GM12878 (cell line): ENCODE measurements around the gene MINDY3. TPM values are rescaled to one million over a fixed set of nuclear protein-coding genes. Genes with fewer than 3 reads are reported as not detected.

Experiments used
- ATAC-seq: fragments of 200-7000 bp; cut with Tn5 transposase; 3 replicates; pipeline ENCODE4 v1.9.1; 2020; ENCODE audit warnings: mild to moderate bottlenecking, moderate library complexity
- BruUV-seq: library from RNA; stranded (reverse); fragments of 400-500 nt; replicated peaks from 2 replicates; lab custom pipeline; 2021; lab: Mats Ljungman, UMichigan
- CTCF ChIA-PET: fragments of 300-600 bp; sonication (Branson Sonifier 250); formaldehyde crosslinking; extraction: SDS; loops from one replicate; lab custom pipeline; 2021; ENCODE audit warnings: inconsistent platforms; lab: Yijun Ruan, JAX
- POLR2A ChIA-PET: fragments of 350-600 bp; formaldehyde crosslinking; extraction: SDS; loops from one replicate; lab custom pipeline; 2021; ENCODE audit warnings: inconsistent platforms; lab: Charles Lee
- RAD21 ChIA-PET: fragments of 300-600 bp; sonication (Branson Sonifier 250); formaldehyde crosslinking; loops from one replicate; lab custom pipeline; 2023; ENCODE audit warnings: antibody characterized with exemption; ENCODE audit not compliant: unreplicated experiment; lab: Charles Lee
- SMC1A ChIA-PET: fragments of 300-600 bp; sonication (Branson Sonifier 250); formaldehyde crosslinking; loops from one replicate; lab custom pipeline; 2023; ENCODE audit not compliant: unreplicated experiment, uncharacterized antibody; lab: Charles Lee
- DNase-seq: peaks from one replicate; pipeline ENCODE4 v3.0.0-alpha.2; 2011; ENCODE audit warnings: low read depth, low spot score
- FAIRE-seq: peaks from 3 replicates; lab custom pipeline; 2011; peaks lifted over from hg19 to GRCh38; lab: Jason Lieb, UNC
- H2AFZ ChIP-seq: 2 replicates; pipeline ENCODE4 v1.6.0; 2011; ENCODE audit warnings: low read depth, low read length, control low read depth; ENCODE audit not compliant: control insufficient read depth
- H3K27ac ChIP-seq: 2 replicates; pipeline ENCODE4 v1.5.1; 2011; ENCODE audit warnings: control low read depth; ENCODE audit not compliant: control insufficient read depth, insufficient read depth
- H3K27me3 ChIP-seq, 2 experiments: replicated peaks in 1 of 2; 2 replicates each; pipeline versions ENCODE4 v1.6.0 to v1.6.1; 2011; ENCODE audit warnings: low read length in 1 of 2; ENCODE audit not compliant: control insufficient read depth in 2 of 2, insufficient read depth in 2 of 2
- H3K36me3 ChIP-seq, 2 experiments: 2 replicates each; pipeline ENCODE4 v1.5.1; 2011; ENCODE audit warnings: low read length in 1 of 2; ENCODE audit not compliant: control insufficient read depth in 2 of 2, insufficient read depth in 2 of 2
- H3K4me1 ChIP-seq: 2 replicates; pipeline ENCODE4 v1.6.1; 2011; ENCODE audit warnings: mild to moderate bottlenecking, low read length, moderate library complexity, mixed read lengths; ENCODE audit not compliant: control insufficient read depth, insufficient read depth
- H3K4me2 ChIP-seq: 2 replicates; pipeline ENCODE4 v1.6.0; 2011; ENCODE audit warnings: control low read depth; ENCODE audit not compliant: control insufficient read depth, insufficient read depth
- H3K4me3 ChIP-seq: fragments of 200-600 bp; sonication (generic); 2 replicates; pipeline ENCODE4 v1.5.1; 2016
- H3K79me2 ChIP-seq: 2 replicates; pipeline ENCODE4 v1.6.0; 2011; ENCODE audit warnings: low read length; ENCODE audit not compliant: control insufficient read depth, insufficient read depth
- H3K9ac ChIP-seq: 2 replicates; pipeline ENCODE4 v1.8.0; 2011; ENCODE audit warnings: low read length, control low read depth, mixed read lengths; ENCODE audit not compliant: control insufficient read depth, insufficient read depth
- H3K9me3 ChIP-seq: replicated peaks from 3 replicates; pipeline ENCODE4 v1.5.1; 2011; ENCODE audit warnings: mild to moderate bottlenecking, low read length; ENCODE audit not compliant: control insufficient read depth, insufficient read depth
- H4K20me1 ChIP-seq: 2 replicates; pipeline ENCODE4 v1.6.0; 2011; ENCODE audit not compliant: control insufficient read depth, insufficient read depth
- CUX1 ChIP-seq: IDR thresholded peaks from 2 replicates; pipeline ENCODE4 v1.6.1; 2012; ENCODE audit warnings: improper control_type of control experiment, low read depth, low read length; ENCODE audit not compliant: insufficient replicate concordance
- EED ChIP-seq: sonication (generic); IDR thresholded peaks from 2 replicates; pipeline ENCODE4 v1.6.1; 2016; ENCODE audit warnings: antibody characterized with exemption, low read depth
- HCFC1 ChIP-seq: fragments of 150-350 bp; IDR thresholded peaks from 2 replicates; pipeline ENCODE4 v1.6.1; 2014; ENCODE audit warnings: low read length
- LARP7 ChIP-seq: fragments of 450-650 bp; IDR thresholded peaks from 2 replicates; pipeline ENCODE4 v1.6.1; 2017; ENCODE audit warnings: mild to moderate bottlenecking
- MLLT1 ChIP-seq: fragments of 450-650 bp; IDR thresholded peaks from 2 replicates; pipeline ENCODE4 v1.6.1; 2016; ENCODE audit warnings: mild to moderate bottlenecking
- NBN ChIP-seq: fragments of 450-650 bp; IDR thresholded peaks from 2 replicates; pipeline ENCODE4 v1.6.1; 2016
- NFXL1 ChIP-seq: fragments of 450-650 bp; IDR thresholded peaks from 2 replicates; pipeline ENCODE4 v1.6.1; 2017; ENCODE audit warnings: antibody characterized with exemption, mild to moderate bottlenecking, borderline replicate concordance
- NR2C2 ChIP-seq: IDR thresholded peaks from 2 replicates; pipeline ENCODE4 v1.6.1; 2011; ENCODE audit warnings: borderline replicate concordance, low read depth; ENCODE audit not compliant: control insufficient read depth, insufficient read length
- SMC3 ChIP-seq: IDR thresholded peaks from 2 replicates; pipeline ENCODE4 v1.6.1; 2011; ENCODE audit warnings: low read length, improper control_type of control experiment, borderline replicate concordance
- SRF ChIP-seq, 2 experiments: IDR thresholded peaks; 2 replicates each; pipeline ENCODE4 v1.6.1; 2011; ENCODE audit warnings: low read depth in 2 of 2, low read length in 2 of 2, mild to moderate bottlenecking in 1 of 2, moderate library complexity in 1 of 2
- TAF1 ChIP-seq: IDR thresholded peaks from 2 replicates; pipeline ENCODE4 v1.6.1; 2011; ENCODE audit warnings: mild to moderate bottlenecking, low read depth, low read length, borderline replicate concordance
- TCF3 ChIP-seq: IDR thresholded peaks from 2 replicates; pipeline ENCODE4 v1.6.1; 2012; ENCODE audit warnings: low read depth, mild to moderate bottlenecking, low read length, borderline replicate concordance; ENCODE audit not compliant: insufficient read depth
- ZNF217 ChIP-seq: fragments of 450-650 bp; IDR thresholded peaks from 2 replicates; pipeline ENCODE4 v1.6.1; 2017; ENCODE audit warnings: antibody characterized with exemption, mild to moderate bottlenecking
- ZNF592 ChIP-seq: fragments of 450-650 bp; IDR thresholded peaks from 2 replicates; pipeline ENCODE4 v1.6.1; 2017; ENCODE audit warnings: mild to moderate bottlenecking, moderate library complexity
- WGBS: methylation state at CpG from one replicate; pipeline ENCODE4 v1.1.6; 2016; ENCODE audit warnings: low lambda C conversion rate; ENCODE audit not compliant: insufficient replicate concordance, insufficient coverage; ENCODE audit errors: missing lambda C conversion rate; 5-methylcytosine and 5-hydroxymethylcytosine counted together
- in situ Hi-C: fragments of 300-500 bp; cut with MboI; formaldehyde crosslinking; loops from 9 replicates; pipeline ENCODE4 v1.14.3; 2018; ENCODE audit warnings: mixed read lengths
- intact Hi-C: fragments of 100-400 bp; cut with micrococcal nuclease; formaldehyde crosslinking; loops from one replicate; pipeline ENCODE4 v1.14.2; 2022; ENCODE audit not compliant: unreplicated experiment
- polyA plus RNA-seq, 11 experiments: library from polyadenylated mRNA; depleted of rRNA in 4 of 11; unstranded in 6 of 11; stranded (reverse) in 5 of 11; fragments of >200 nt; fragmentation: Nextera tagmentation in 4 of 11; fragmentation: Illumina TruSeq in 1 of 11; extraction: Ambion mirVana in 4 of 11; extraction: Trizol in 1 of 11; gene quantifications; 1 replicate in 1 of 11; 2 replicates in 10 of 11; pipeline versions ENCODE4 v1.2.1 to v1.2.3, GENCODE V29; 2011 to 2016; ENCODE audit warnings: inconsistent platforms in 2 of 11, missing spikeins in 2 of 11, low read depth in 1 of 11
- total RNA-seq, 4 experiments: library from RNA; depleted of rRNA in 3 of 4; stranded (reverse); fragments of >200 nt in 3 of 4; fragmentation: Illumina TruSeq in 1 of 4; extraction: Trizol in 1 of 4; gene quantifications; 2 replicates each; pipeline versions ENCODE4 v1.2.1 to v1.2.3, GENCODE V29; 2013 to 2021

The MINDY3 gene
- total and polyA plus RNA-seq, 10 of the 15 experiments (the other 5 are each of a cell fraction or from before 2014, with no cell fraction given) = 12.0 to 23.6 (median 15.7) TPM

- POLR2A ChIA-PET = no interaction called here
- no peak for FAIRE-seq
- H3K79me2 ChIP-seq = no peaks in the 10 kb centered on the region
- RAD21 ChIA-PET = no interaction called here
- H3K9me3 ChIP-seq = no peaks in the 10 kb centered on the region
- in situ Hi-C loops (no loop called here), intact Hi-C loops (no loop called here)
- DNase-seq = no peak
- no peaks in the 10 kb centered on the region for H3K27me3 ChIP-seq
- no peaks in the 10 kb centered on the region for H4K20me1 ChIP-seq
- no peak overlapping the region for H3K4me3 ChIP-seq
- no peak overlapping the region for H3K9ac ChIP-seq
- no peak overlapping the region for H2AFZ ChIP-seq
- H3K36me3 ChIP-seq = peaks cover 4 to 8% of the 10 kb centered on the region in 2 experiments; a peak in 3 of 4 replicates
- H3K4me2 ChIP-seq = no peak overlapping the region
- no peaks in the 10 kb centered on the region for H3K4me1 ChIP-seq
- no TSS peak for BruUV-seq
- 62% methylated on average over 3 of the region's 3 CpGs for WGBS
- ATAC-seq = no peak
- SMC1A ChIA-PET = no interaction called here
- H3K27ac ChIP-seq = peak overlapping the region; percentile 24; the same call in 1 of the 2 replicates
- CTCF ChIA-PET = no interaction called here
- TF ChIP-seq TAF1 (no peak), MLLT1 (no peak), NR2C2 (no peak), NBN (0 out of 2 replicates have a peak, but pooled peaks have one; percentile 31), EED (no peak), ZNF217 (no peak), TCF3 (no peak), HCFC1 (no peak), CUX1 (no peak), ZNF592 (0 out of 2 replicates have a peak, but pooled peaks have one; percentile 42), NFXL1 (no peak), SRF (IDR thresholded peaks at IDR 0.05; ENCODE audit: low read depth in 2 of 2, low read length in 2 of 2) (no peak), LARP7 (no peak), SMC3 (no peak)
Measured at GRCh38 chr10:15817409-15818046, 42.8 kb downstream of the MINDY3 start.
